Measurements from ENCODE around the gene HOTAIR. TPM values are rescaled to one million over a fixed set of nuclear protein-coding genes. Genes with fewer than 3 reads are reported as not detected.

HOTAIR gene
- not detected in 2 replicates for total RNA-seq

DNA sequence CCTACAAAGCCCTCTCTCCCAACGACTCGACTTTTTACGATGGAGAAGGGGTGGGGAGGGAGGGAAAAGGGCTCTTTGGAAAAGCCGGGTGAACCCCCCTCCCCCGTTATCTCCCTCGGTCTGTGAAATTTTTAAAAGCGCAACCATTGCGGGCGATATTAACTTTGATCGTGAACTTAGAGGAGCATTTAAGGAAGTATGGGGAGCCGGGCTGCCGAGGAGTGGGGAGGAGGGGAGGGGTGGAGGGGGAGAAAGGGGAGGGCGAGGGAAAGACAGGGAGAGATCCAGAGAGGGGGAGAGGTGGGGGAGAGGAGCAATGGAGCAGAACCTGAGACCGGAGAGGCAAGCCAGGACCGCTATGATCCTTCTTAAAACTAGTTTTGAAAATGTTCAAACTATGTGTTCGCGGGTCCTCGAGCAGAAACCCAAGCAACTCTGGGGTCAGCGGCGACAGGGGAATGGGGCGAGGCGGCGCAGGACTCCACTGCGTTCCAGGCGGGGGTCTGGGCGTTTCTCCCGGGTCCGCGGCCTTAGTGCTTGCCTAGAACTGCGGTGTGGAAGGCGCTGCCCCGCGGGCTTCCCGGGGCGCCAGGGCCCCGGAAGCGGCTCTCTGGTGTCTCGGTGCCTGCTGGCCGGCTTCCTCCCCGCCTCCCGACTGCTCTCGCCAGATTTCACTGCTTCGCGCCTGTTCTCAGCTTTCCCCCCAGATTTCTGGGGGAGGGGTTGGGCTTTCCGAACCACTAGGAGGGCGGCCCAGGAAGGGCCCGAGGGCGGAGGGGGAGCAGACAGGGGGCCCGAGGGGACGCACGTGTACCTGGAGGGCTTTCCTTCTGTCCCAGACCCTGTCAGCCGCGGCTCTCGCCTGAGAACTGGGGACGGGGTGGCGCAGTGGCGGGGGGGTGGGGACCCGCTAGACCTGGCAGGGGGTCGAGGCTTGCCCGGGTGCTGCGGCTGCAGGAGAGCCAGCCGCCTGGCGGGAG is at the start of gene HOTAIR:
HOTAIR (minus strand) TSS at position 871 of the 980 bp plus-strand sequence.

DNA sequence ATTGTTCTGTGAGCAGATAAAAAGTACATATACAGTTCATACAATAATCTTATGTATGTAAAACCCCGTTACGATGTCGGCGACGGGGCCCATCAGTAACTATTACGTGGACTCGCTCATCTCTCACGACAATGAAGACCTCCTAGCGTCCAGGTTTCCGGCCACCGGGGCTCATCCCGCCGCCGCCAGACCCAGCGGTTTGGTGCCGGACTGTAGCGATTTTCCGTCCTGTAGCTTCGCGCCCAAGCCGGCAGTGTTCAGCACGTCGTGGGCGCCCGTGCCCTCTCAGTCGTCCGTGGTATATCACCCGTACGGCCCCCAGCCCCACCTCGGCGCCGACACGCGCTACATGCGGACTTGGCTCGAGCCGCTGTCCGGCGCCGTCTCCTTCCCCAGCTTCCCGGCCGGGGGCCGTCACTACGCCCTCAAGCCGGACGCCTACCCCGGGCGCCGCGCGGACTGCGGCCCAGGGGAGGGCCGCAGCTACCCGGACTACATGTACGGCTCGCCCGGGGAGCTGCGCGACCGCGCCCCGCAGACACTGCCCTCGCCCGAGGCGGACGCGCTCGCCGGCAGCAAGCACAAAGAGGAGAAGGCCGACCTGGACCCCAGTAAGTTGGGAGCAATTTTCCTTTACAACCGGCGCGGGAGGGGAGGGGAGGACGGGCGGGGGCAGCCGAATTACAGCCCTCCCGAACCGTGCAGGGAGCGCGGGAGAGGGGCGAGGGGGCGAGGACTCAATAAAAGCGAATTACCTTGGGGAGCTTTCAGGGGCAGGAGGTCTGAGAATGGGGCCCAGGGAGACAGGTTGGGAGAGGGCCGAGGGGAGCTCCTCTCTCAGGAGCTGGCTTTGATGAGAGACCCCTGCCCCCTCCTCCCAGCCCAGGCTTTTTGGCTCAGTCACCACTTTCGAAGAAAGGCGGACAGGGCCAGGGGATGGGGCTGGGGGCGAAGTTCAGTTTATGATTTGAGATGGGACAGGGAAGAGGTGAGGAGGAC is 25.7 kb upstream of the HOTAIR start, which contains the start of gene HOXC9:
HOXC9 (plus strand) TSS at position 46 of the 999 bp plus-strand sequence; CDS start at position 74, 28 bp downstream.

DNA sequence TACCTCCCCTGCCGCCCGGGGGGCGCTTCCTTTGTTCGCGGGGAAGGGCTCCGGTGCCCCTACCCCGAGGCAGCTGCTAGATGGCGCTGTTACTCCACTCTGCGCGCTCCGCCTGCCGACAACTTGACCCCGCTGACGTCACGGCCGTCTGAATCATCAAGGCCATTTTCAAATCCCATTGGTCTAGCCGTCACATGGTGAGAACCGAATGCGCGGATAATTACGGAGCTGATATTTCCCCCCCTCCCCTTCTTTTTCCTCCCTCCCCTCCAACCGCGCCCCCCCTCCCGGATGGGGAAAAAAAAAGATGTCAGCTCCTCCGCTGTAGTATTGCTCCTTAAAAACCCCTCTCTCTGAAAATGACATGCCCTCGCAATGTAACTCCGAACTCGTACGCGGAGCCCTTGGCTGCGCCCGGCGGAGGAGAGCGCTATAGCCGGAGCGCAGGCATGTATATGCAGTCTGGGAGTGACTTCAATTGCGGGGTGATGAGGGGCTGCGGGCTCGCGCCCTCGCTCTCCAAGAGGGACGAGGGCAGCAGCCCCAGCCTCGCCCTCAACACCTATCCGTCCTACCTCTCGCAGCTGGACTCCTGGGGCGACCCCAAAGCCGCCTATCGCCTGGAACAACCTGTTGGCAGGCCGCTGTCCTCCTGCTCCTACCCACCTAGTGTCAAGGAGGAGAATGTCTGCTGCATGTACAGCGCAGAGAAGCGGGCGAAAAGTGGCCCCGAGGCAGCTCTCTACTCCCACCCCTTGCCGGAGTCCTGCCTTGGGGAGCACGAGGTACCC is 10.3 kb upstream of the HOTAIR start, which contains the start of gene HOXC10:
HOXC10 (plus strand) TSS at position 246 of the 791 bp plus-strand sequence; CDS start at position 360, 114 bp downstream.

DNA sequence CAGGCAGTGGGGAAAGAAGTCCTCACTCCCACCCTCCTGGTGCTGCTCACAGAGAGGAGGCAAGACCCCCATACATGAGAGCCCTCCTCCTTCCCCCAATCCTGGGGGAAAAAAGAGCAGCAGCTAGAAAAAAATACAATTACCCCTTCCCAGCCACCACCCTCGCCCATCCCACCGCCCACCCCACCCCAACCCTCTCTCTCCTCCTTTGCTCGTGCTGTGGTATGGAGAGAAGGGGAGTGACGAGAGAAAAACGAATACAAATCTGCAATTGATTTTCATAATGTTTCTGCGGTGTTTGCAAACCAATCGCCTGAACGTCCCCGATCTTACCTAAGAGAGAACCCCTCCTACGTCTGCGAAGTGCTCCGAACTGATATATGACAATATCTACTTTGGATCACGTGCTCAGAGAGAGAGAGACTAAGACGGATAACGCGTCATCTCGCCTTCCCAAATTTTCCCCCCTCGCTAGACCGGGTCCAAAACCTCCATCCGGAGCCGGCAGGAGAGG is 2.0 kb downstream of the HOTAIR start, which contains the start of gene HOXC11:
HOXC11 (plus strand) TSS at position 405 of the 514 bp plus-strand sequence. CDS start 116 bp downstream, outside the sequence.

DNA sequence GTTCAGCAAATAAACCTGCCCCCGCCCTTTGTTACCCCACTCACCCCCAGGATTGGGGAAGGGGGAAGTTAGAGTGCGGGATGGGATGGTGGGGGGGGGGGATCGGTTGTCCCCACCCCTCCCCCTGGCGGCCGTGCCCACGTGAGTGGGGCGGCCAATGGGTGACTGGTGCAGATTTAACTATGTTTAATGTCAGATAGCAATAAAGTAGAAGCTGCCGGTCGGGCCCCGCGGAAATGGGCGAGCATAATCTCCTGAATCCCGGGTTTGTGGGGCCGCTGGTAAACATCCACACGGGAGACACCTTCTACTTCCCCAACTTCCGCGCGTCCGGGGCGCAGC is 20.1 kb downstream of the HOTAIR start, which contains the start of gene HOXC12:
HOXC12 (plus strand) TSS at position 210 of the 342 bp plus-strand sequence; CDS start at position 237, 27 bp downstream.

GRCh38 chr12:53938326-53939140 is 36.2 kb downstream of the HOTAIR start, which contains the start of gene HOXC13:
Gene HOXC13 (plus strand): TSS chr12:53938831. CDS start chr12:53938907, 76 bp downstream.

Other genes with a start within 250 kb of the HOTAIR start
- 96.7 and 125 TPM in 2 replicates for gene CALCOCO1, start 247.5 kb downstream of the HOTAIR start, total RNA-seq
- gene CISTR, start 223.0 kb downstream of the HOTAIR start, total RNA-seq: not detected in 2 replicates
- not detected in 2 replicates for gene HOXC13, start 36.1 kb downstream of the HOTAIR start, total RNA-seq
- gene HOXC12, start 20.1 kb downstream of the HOTAIR start, total RNA-seq: not detected in 2 replicates
- not detected in 2 replicates for gene HOXC11, start 1.8 kb downstream of the HOTAIR start, total RNA-seq
- gene HOXC10, start 10.2 kb upstream of the HOTAIR start, total RNA-seq: not detected in 2 replicates
- 0.40 and 1.8 TPM in 2 replicates for gene HOXC9, start 25.2 kb upstream of the HOTAIR start, total RNA-seq
- gene HOXC8, start 34.0 kb upstream of the HOTAIR start, total RNA-seq: 0.50 and 0.85 TPM in 2 replicates
- gene HOXC6, start 53.5 kb upstream of the HOTAIR start, total RNA-seq: 0.56 and 2.3 TPM in 2 replicates
- 0.33 and 0.39 TPM in 2 replicates for gene HOXC5, start 58.1 kb upstream of the HOTAIR start, total RNA-seq
- 0.79 and 1.2 TPM in 2 replicates for gene HOXC4, start 78.9 kb upstream of the HOTAIR start, total RNA-seq
- gene SMUG1, start 214.0 kb upstream of the HOTAIR start, total RNA-seq: 22.5 and 30.4 TPM in 2 replicates

Measured in smooth muscle cell of the pulmonary artery (primary cell).